H1 (cell line): ENCODE measurements around the gene GUCA1A. TPM values are rescaled to one million over a fixed set of nuclear protein-coding genes. Genes with fewer than 3 reads are reported as not detected.

Source experiments
- CTCF ChIA-PET: fragments of 300-600 bp; sonication (Branson Sonifier 250); formaldehyde crosslinking; loops from one replicate; lab custom pipeline; 2021; ENCODE audit not compliant: partially characterized antibody; lab: Charles Lee
- POLR2A ChIA-PET: fragments of 300-600 bp; sonication (Branson Sonifier 250); formaldehyde crosslinking; loops from one replicate; lab custom pipeline; 2021; ENCODE audit warnings: inconsistent platforms; ENCODE audit not compliant: partially characterized antibody; lab: Charles Lee
- DNase-seq, 2 experiments: peaks; one replicate each; pipeline versions ENCODE4 v3.0.0 to v3.0.0-alpha.2; 2010 to 2022; ENCODE audit warnings: low spot score in 2 of 2, low read depth in 1 of 2, mixed read lengths in 1 of 2
- FAIRE-seq: peaks from 2 replicates; lab custom pipeline; 2011; peaks lifted over from hg19 to GRCh38; lab: Jason Lieb, UNC
- H2AFZ ChIP-seq: 2 replicates; pipeline ENCODE4 v1.8.1; 2012; ENCODE audit warnings: low read length, inconsistent platforms
- H2AK5ac ChIP-seq: 2 replicates; pipeline ENCODE4 v1.6.1; 2013; ENCODE audit warnings: low read depth, low read length
- H2BK120ac ChIP-seq: replicated peaks from 2 replicates; pipeline ENCODE3; 2013; ENCODE audit warnings: low read depth, low read length, inconsistent platforms
- H2BK12ac ChIP-seq: 2 replicates; pipeline ENCODE4 v1.6.1; 2013; ENCODE audit warnings: low read depth, low read length
- H2BK15ac ChIP-seq: 2 replicates; pipeline ENCODE4 v1.6.1; 2013; ENCODE audit warnings: low read length
- H2BK20ac ChIP-seq: 2 replicates; pipeline ENCODE4 v1.6.1; 2013; ENCODE audit warnings: low read length
- H2BK5ac ChIP-seq: 2 replicates; pipeline ENCODE4 v1.6.1; 2013; ENCODE audit warnings: low read depth, low read length
- H3K14ac ChIP-seq: 2 replicates; pipeline ENCODE4 v1.6.1; 2013; ENCODE audit warnings: inconsistent platforms; ENCODE audit not compliant: insufficient read length
- H3K18ac ChIP-seq: 2 replicates; pipeline ENCODE4 v1.6.1; 2013; ENCODE audit warnings: low read length; ENCODE audit errors: extremely low read depth
- H3K23ac ChIP-seq: 2 replicates; pipeline ENCODE4 v1.6.1; 2013; ENCODE audit warnings: inconsistent platforms; ENCODE audit not compliant: insufficient read length
- H3K23me2 ChIP-seq: 2 replicates; pipeline ENCODE4 v1.6.1; 2013; ENCODE audit warnings: low read depth, low read length
- H3K27ac ChIP-seq: 2 replicates; pipeline ENCODE4 v1.6.1; 2011; ENCODE audit warnings: low read depth, low read length, inconsistent platforms
- H3K27me3 ChIP-seq, 4 experiments: replicated peaks in 1 of 4; 1 replicate in 1 of 4; 2 replicates in 3 of 4; pipeline versions ENCODE4 v1.6.1 to v1.8.1; 2011 to 2013; ENCODE audit warnings: low read length in 3 of 4, mild to moderate bottlenecking in 3 of 4, inconsistent platforms in 2 of 4, mixed read lengths in 2 of 4, moderate library complexity in 1 of 4; ENCODE audit not compliant: control insufficient read depth in 3 of 4, insufficient read depth in 3 of 4; ENCODE audit errors: extremely low read depth in 1 of 4
- H3K36me3 ChIP-seq, 4 experiments: 2 replicates each; pipeline versions ENCODE4 v1.6.1 to v1.8.1; 2011 to 2013; ENCODE audit warnings: mild to moderate bottlenecking in 4 of 4, low read length in 3 of 4, moderate library complexity in 2 of 4, control low read depth in 1 of 4, inconsistent platforms in 1 of 4; ENCODE audit not compliant: insufficient read depth in 4 of 4, control insufficient read depth in 2 of 4
- H3K4ac ChIP-seq: replicated peaks from 2 replicates; pipeline ENCODE3; 2013; ENCODE audit warnings: low read length, low read depth, mixed read lengths, inconsistent platforms; ENCODE audit not compliant: insufficient read length
- H3K4me1 ChIP-seq, 4 experiments: replicated peaks in 1 of 4; 1 replicate in 1 of 4; 2 replicates in 3 of 4; pipeline versions ENCODE4 v1.6.1 to v1.8.1; 2011 to 2013; ENCODE audit warnings: low read length in 3 of 4, inconsistent platforms in 2 of 4, mixed read lengths in 1 of 4; ENCODE audit not compliant: insufficient read depth in 4 of 4, control insufficient read depth in 3 of 4
- H3K4me2 ChIP-seq, 2 experiments: 2 replicates each; pipeline versions ENCODE4 v1.6.1 to v1.8.1; 2011 to 2013; ENCODE audit warnings: low read depth in 2 of 2, low read length in 2 of 2, control low read depth in 1 of 2, inconsistent platforms in 1 of 2, mild to moderate bottlenecking in 1 of 2; ENCODE audit not compliant: insufficient read depth in 1 of 2
- H3K4me3 ChIP-seq, 4 experiments: fragments of 200-600, 300-600 bp in 1 of 4; sonication (generic), shearing (Covaris generic), sonication (Bioruptor Twin) in 1 of 4; 2 replicates each; pipeline versions ENCODE4 v1.5.1 to v1.8.1; 2011 to 2016; ENCODE audit warnings: low read length in 4 of 4, low read depth in 3 of 4, control low read depth in 2 of 4, inconsistent platforms in 2 of 4, mild to moderate bottlenecking in 2 of 4, mixed read lengths in 1 of 4, moderate library complexity in 1 of 4; ENCODE audit not compliant: insufficient read depth in 2 of 4; ENCODE audit errors: extremely low read depth in 1 of 4
- H3K56ac ChIP-seq: replicated peaks from 2 replicates; pipeline ENCODE3; 2013; ENCODE audit warnings: low read depth, mild to moderate bottlenecking, mixed read lengths, low read length, inconsistent platforms; ENCODE audit not compliant: insufficient read length
- H3K79me1 ChIP-seq: 2 replicates; pipeline ENCODE4 v1.6.1; 2013; ENCODE audit warnings: low read depth, low read length, control low read depth
- H3K79me2 ChIP-seq, 2 experiments: 2 replicates each; pipeline versions ENCODE4 v1.6.1 to v1.8.1; 2012 to 2013; ENCODE audit warnings: low read length in 2 of 2, mild to moderate bottlenecking in 2 of 2, inconsistent platforms in 1 of 2; ENCODE audit not compliant: insufficient read depth in 2 of 2, control insufficient read depth in 1 of 2
- H3K9ac ChIP-seq, 4 experiments: replicated peaks in 1 of 4; 1 replicate in 1 of 4; 2 replicates in 3 of 4; pipeline versions ENCODE4 v1.6.1 to v1.8.1; 2011 to 2013; ENCODE audit warnings: low read depth in 3 of 4, low read length in 3 of 4, control low read depth in 2 of 4, mild to moderate bottlenecking in 2 of 4, moderate library complexity in 2 of 4, inconsistent platforms in 1 of 4; ENCODE audit errors: extremely low read depth in 1 of 4
- H3K9me3 ChIP-seq, 2 experiments: 2 replicates each; pipeline versions ENCODE4 v1.6.1 to v1.8.1; 2012 to 2013; ENCODE audit warnings: mild to moderate bottlenecking in 2 of 2, moderate library complexity in 2 of 2, control low read depth in 1 of 2, inconsistent platforms in 1 of 2, low read depth in 1 of 2, low read length in 1 of 2, mixed read lengths in 1 of 2; ENCODE audit not compliant: insufficient read depth in 2 of 2
- H4K20me1 ChIP-seq, 2 experiments: replicated peaks in 1 of 2; 2 replicates each; pipeline versions ENCODE3 to v1.8.1; 2011 to 2013; ENCODE audit warnings: inconsistent platforms in 2 of 2, low read length in 2 of 2, mild to moderate bottlenecking in 1 of 2; ENCODE audit not compliant: insufficient read depth in 2 of 2, control insufficient read depth in 1 of 2
- H4K5ac ChIP-seq: 2 replicates; pipeline ENCODE4 v1.6.1; 2013; ENCODE audit warnings: low read length, low read depth, mixed read lengths, inconsistent platforms; ENCODE audit not compliant: insufficient read length
- H4K8ac ChIP-seq: 2 replicates; pipeline ENCODE4 v1.8.0; 2013; ENCODE audit warnings: mild to moderate bottlenecking, moderate library complexity, low read length, inconsistent platforms; ENCODE audit not compliant: insufficient read depth; ENCODE audit errors: extremely low read depth
- H4K91ac ChIP-seq: replicated peaks from 2 replicates; pipeline ENCODE3; 2013; ENCODE audit warnings: low read length, mixed read lengths, inconsistent platforms; ENCODE audit not compliant: insufficient read length
- CBX5 ChIP-seq: fragments of 300-800, 300-1000 bp; sonication (generic); IDR thresholded peaks from 2 replicates; pipeline ENCODE4 v1.7.1; 2016; ENCODE audit warnings: antibody characterized with exemption, low read length, low read depth
- CHD1 ChIP-seq: IDR thresholded peaks from 2 replicates; pipeline ENCODE4 v1.6.1; 2012; ENCODE audit warnings: low read depth, low read length, improper control_type of control experiment
- PHF8 ChIP-seq: fragments of 200-600 bp; sonication (generic); conservative IDR thresholded peaks from 2 replicates; pipeline ENCODE4 v1.7.1; 2012; ENCODE audit warnings: low read depth, mild to moderate bottlenecking, inconsistent platforms, low read length, moderate library complexity
- POLR2AphosphoS5 ChIP-seq: IDR thresholded peaks from 2 replicates; pipeline ENCODE4 v1.6.1; 2011; ENCODE audit warnings: low read depth, low read length
- TAF7 ChIP-seq: optimal IDR thresholded peaks from 2 replicates; pipeline ENCODE3; 2011; ENCODE audit warnings: low read depth, mild to moderate bottlenecking, inconsistent platforms, low read length, moderate library complexity, borderline replicate concordance
- ZNF274 ChIP-seq: IDR thresholded peaks from 2 replicates; pipeline ENCODE4 v1.7.0; 2012; ENCODE audit warnings: low read length, borderline replicate concordance; ENCODE audit errors: extremely low read depth
- WGBS, 2 experiments: shearing (Covaris generic) in 1 of 2; methylation state at CpG; one replicate each; pipeline versions ENCODE4 v1.1.6 to v1.1.7; 2013 to 2015; ENCODE audit warnings: low lambda C conversion rate in 2 of 2, mixed read lengths in 2 of 2, inconsistent platforms in 1 of 2, low coverage in 1 of 2, missing lambda C conversion rate in 1 of 2; ENCODE audit not compliant: insufficient replicate concordance in 2 of 2, insufficient coverage in 1 of 2, insufficient read length in 1 of 2; ENCODE audit errors: extremely low coverage in 1 of 2, missing lambda C conversion rate in 1 of 2; 5-methylcytosine and 5-hydroxymethylcytosine counted together
- polyA plus RNA-seq, 7 experiments: library from polyadenylated mRNA; depleted of rRNA in 3 of 7; stranded (reverse) in 5 of 7; unstranded in 2 of 7; fragments of >200 nt in 5 of 7; fragments of 200-250 nt in 2 of 7; gene quantifications; 1 replicate in 5 of 7; 2 replicates in 1 of 7; 4 replicates in 1 of 7; pipeline versions ENCODE4 v1.2.1 to v1.2.3, GENCODE V29; 2011 to 2013; ENCODE audit warnings: missing spikeins in 2 of 7, mixed read lengths in 2 of 7
- total RNA-seq: library from RNA; stranded (reverse); fragmentation: NEBNext Ultra II Directional; extraction: Animal tissue kit (Norgen Biotek cat#: 25700); gene quantifications from 2 replicates; pipeline ENCODE4 v1.2.1, GENCODE V29; 2021

Gene GUCA1A
- total and polyA plus RNA-seq, 2 of the 8 experiments (the other 6 are each of a cell fraction or from before 2014, with no cell fraction given), result 4.6 to 24.6 TPM

DNA sequence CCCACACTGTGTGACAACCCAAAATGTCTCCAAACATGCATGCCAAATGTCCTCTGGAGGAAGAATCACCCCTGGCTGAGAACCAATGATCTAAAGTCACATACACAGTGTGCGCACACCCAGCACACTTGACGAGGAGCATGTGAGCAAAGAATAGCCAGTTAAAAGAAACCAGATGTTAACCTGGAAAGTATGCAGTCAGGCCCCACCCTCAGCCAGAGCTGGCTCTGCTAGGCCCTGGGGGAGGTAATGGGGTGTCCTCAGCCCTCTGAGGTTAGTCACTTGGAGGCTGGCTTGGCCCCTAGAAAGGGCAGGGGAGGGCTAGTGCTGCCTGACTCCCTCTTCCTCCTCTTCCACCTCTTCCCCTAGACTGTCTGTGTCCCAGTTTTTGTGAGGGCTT lies 15.2 kb upstream of the GUCA1A start:
- 100% methylated on average over 2 of the region's 2 CpGs; no CpG with 5 or more reads in 1 of the 2 experiments for WGBS, 2 experiments
- Histone ChIP-seq H2BK5ac (0 out of 2 replicates have a peak overlapping the region, but pooled peaks have one; percentile 13), H4K91ac (no peak overlapping the region), H4K5ac (no peak overlapping the region), H4K20me1 (no peaks in the 10 kb centered on the region), H3K23ac (no peak overlapping the region), H2AK5ac (no peak overlapping the region; the same call in 1 of the 2 replicates), H3K36me3 (no peaks in the 10 kb centered on the region), H3K56ac (no peak overlapping the region), H3K4me2 (no peak overlapping the region), H3K23me2 (no peaks in the 10 kb centered on the region), H3K9ac (no peak overlapping the region), H3K14ac (no peak overlapping the region), H3K4ac (no peak overlapping the region), H3K4me1 (peaks cover 0 to 14% (median 8%) of the 10 kb centered on the region in 4 experiments), H2BK15ac (no peak overlapping the region), H2BK20ac (0 out of 2 replicates have a peak overlapping the region, but pooled peaks have one; percentile 52), H4K8ac (no peak overlapping the region), H2BK12ac (0 out of 2 replicates have a peak overlapping the region, but pooled peaks have one; percentile 7), H2BK120ac (no peak overlapping the region), H3K79me2 (no peaks in the 10 kb centered on the region), H3K27me3 (peaks cover 0 to 3% (median 0%) of the 10 kb centered on the region in 4 experiments; a peak in 3 of 7 replicates), H3K9me3 (no peaks in the 10 kb centered on the region), H3K18ac (no peak overlapping the region), H3K27ac (no peak overlapping the region), H3K4me3 (no peak overlapping the region), H2AFZ (no peak overlapping the region), H3K79me1 (no peaks in the 10 kb centered on the region)
- no peak for DNase-seq
- FAIRE-seq, result no peak
- ChIA-PET CTCF (interaction anchor here (0.8 to 3.0 kb wide), 4 partner anchors 24 to 62 kb away, joined by 3 to 14 read pairs (median 12); no protein-coding TSS in a partner anchor), POLR2A (interaction anchor here (0.6 to 1.0 kb wide), 3 partner anchors 10 to 69 kb away, joined by 3 to 4 read pairs (median 3); no protein-coding TSS in a partner anchor)
- no peak for TF ChIP-seq POLR2AphosphoS5
- TF ChIP-seq ZNF274, result no peak
- no peak for TF ChIP-seq PHF8
- no peak for TF ChIP-seq CBX5
- TF ChIP-seq CHD1, result no peak
- TF ChIP-seq TAF7, result no peak
